Measurements from ENCODE around the gene SELENOV. TPM values are rescaled to one million over a fixed set of nuclear protein-coding genes. Genes with fewer than 3 reads are reported as not detected.

Gene SELENOV
- total and polyA plus RNA-seq, 5 donors from 2014 or later: not detected

DNA sequence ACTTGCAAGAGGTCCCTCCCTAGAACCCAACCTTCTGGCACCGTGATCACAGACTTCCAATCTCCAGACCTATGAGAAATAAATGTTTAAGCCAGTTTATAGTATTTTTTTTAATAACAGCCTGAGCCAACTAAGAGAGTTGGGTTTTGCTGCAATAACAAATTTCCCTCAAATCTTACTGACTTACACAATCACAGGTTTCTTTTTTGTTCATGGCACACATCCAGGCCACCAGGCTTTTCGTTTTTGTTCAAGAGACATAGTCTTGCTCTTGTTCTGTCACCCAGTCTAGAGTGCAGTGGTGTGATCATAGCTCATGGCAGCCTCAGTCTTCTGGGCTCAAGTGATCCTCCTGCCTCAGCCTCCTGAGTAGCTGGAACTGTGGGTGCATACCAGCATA, 2.0 kb upstream of the SELENOV start:
- Mint-ChIP-seq H3K4me1 (peaks cover 0 to 19% (median 8%) of the 10 kb centered on the region in 4 donors), H3K27ac (no peak overlapping the region)
- no peak for ATAC-seq (ENCODE audit: low read depth in 2 of 2)

DNA sequence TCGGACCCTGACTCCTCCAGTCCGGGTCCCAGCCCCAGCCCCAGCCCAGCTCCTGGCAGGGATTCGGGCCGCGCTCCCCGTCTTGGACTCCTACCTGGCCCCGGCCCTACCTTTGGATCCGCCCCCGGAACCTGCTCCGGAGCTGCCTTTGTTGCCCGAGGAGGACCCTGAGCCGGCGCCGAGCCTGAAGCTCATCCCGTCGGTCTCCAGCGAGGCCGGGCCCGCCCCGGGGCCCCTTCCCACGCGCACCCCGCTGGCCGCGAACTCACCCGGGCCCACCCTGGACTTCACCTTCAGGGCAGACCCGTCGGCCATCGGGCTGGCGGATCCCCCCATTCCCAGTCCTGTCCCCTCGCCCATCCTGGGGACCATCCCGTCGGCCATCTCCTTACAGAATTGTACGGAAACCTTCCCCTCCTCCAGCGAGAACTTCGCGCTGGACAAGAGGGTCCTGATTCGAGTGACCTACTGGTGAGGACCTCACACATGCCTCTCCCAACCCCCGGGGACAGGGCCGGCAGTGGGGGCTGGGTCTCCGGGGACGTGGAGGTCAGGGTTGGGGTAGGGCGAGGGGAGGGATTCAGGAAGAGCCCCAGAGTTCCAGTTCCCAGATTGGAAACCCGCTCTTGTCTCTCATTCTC, 732 bp downstream of the SELENOV start:
- H3K4me3 ChIP-seq (ENCODE audit: low read depth, low read length): no peak overlapping the region
- peaks cover 9% of the 10 kb centered on the region for H3K36me3 Mint-ChIP-seq
- peak overlapping the region in 1 of 3 donors; percentile 33 for H3K27ac Mint-ChIP-seq
- ATAC-seq (ENCODE audit: low read depth in 2 of 2) (peak in 1 of 2 donors; percentile 37), DNase-seq (no peak)
- H3K27me3 Mint-ChIP-seq: peaks cover 47% of the 10 kb centered on the region
- peaks cover 0 to 17% (median 7%) of the 10 kb centered on the region in 4 donors for H3K4me1 Mint-ChIP-seq
- peak overlapping the region; percentile 5 to 84 (median 54) for H3K4me3 Mint-ChIP-seq
- H3K4me1 ChIP-seq (ENCODE audit: control insufficient read depth, insufficient read depth, low read length, poor library complexity, severe bottlenecking): peaks cover 16% of the 10 kb centered on the region
- H3K27ac ChIP-seq (ENCODE audit: insufficient read depth, low read length, poor library complexity, severe bottlenecking): no peak overlapping the region
- H3K9me3 Mint-ChIP-seq: peaks cover 0 to 3% (median 0%) of the 10 kb centered on the region in 7 donors
- H3K36me3 ChIP-seq (ENCODE audit: control insufficient read depth, insufficient read depth, low read length): no peaks in the 10 kb centered on the region
- peaks cover 14% of the 10 kb centered on the region for H3K27me3 ChIP-seq (ENCODE audit: control insufficient read depth, insufficient read depth, low read length)
- no peaks in the 10 kb centered on the region for H3K9me3 ChIP-seq (ENCODE audit: control insufficient read depth in 2 of 2, low read length in 2 of 2)

More for the DNA sequence above, 2.0 kb upstream of the SELENOV start:
- Mint-ChIP-seq H3K36me3 (peaks cover 9% of the 10 kb centered on the region), H3K27me3 (peaks cover 70% of the 10 kb centered on the region), H3K9me3 (peaks cover 0 to 3% (median 2%) of the 10 kb centered on the region in 7 donors), H3K4me3 (peak overlapping the region in 1 of 4 donors; percentile 51)
- no peaks in the 10 kb centered on the region for H3K9me3 ChIP-seq (ENCODE audit: control insufficient read depth in 2 of 2, low read length in 2 of 2)
- no peak overlapping the region for H3K27ac ChIP-seq (ENCODE audit: insufficient read depth, low read length, poor library complexity, severe bottlenecking)
- peaks cover 16% of the 10 kb centered on the region for H3K4me1 ChIP-seq (ENCODE audit: control insufficient read depth, insufficient read depth, low read length, poor library complexity, severe bottlenecking)
- no peak for DNase-seq
- peaks cover 14% of the 10 kb centered on the region for H3K27me3 ChIP-seq (ENCODE audit: control insufficient read depth, insufficient read depth, low read length)
- H3K4me3 ChIP-seq (ENCODE audit: low read depth, low read length): no peak overlapping the region
- H3K36me3 ChIP-seq (ENCODE audit: control insufficient read depth, insufficient read depth, low read length): no peaks in the 10 kb centered on the region

DNA sequence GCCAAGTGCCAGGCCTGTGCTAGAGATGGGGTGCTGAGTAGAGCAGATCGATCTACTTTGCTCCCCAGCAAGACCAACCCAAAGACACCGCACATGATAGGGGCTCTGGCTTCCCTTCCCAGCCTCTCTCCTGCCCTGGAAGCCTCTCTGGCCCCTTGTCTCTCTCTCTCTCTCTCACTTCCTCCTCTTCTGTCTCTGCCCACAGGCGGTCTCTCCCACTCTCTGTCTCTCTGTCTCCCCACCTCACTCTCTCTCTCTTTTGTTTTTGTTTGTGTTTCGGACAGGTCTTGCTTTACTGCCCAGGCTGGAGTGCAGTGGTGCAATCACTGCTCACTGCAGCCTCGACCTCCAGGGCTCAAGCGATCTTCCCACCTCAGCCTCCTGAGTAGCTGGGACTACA, 1.3 kb downstream of the SELENOV start:
- peaks cover 14% of the 10 kb centered on the region for H3K27me3 ChIP-seq (ENCODE audit: control insufficient read depth, insufficient read depth, low read length)
- peaks cover 47% of the 10 kb centered on the region for H3K27me3 Mint-ChIP-seq
- peaks cover 0 to 3% (median 0%) of the 10 kb centered on the region in 7 donors for H3K9me3 Mint-ChIP-seq
- no peak for DNase-seq
- H3K36me3 Mint-ChIP-seq: peaks cover 9% of the 10 kb centered on the region
- no peaks in the 10 kb centered on the region for H3K9me3 ChIP-seq (ENCODE audit: control insufficient read depth in 2 of 2, low read length in 2 of 2)
- H3K4me1 ChIP-seq (ENCODE audit: control insufficient read depth, insufficient read depth, low read length, poor library complexity, severe bottlenecking): peaks cover 16% of the 10 kb centered on the region
- no peak overlapping the region for H3K27ac ChIP-seq (ENCODE audit: insufficient read depth, low read length, poor library complexity, severe bottlenecking)
- H3K27ac Mint-ChIP-seq: no peak overlapping the region
- peaks cover 0 to 17% (median 7%) of the 10 kb centered on the region in 4 donors for H3K4me1 Mint-ChIP-seq
- H3K4me3 Mint-ChIP-seq: peak overlapping the region; percentile 5 to 83 (median 50)
- H3K36me3 ChIP-seq (ENCODE audit: control insufficient read depth, insufficient read depth, low read length): no peaks in the 10 kb centered on the region
- no peak overlapping the region for H3K4me3 ChIP-seq (ENCODE audit: low read depth, low read length)
- ATAC-seq (ENCODE audit: low read depth in 2 of 2): no peak

DNA sequence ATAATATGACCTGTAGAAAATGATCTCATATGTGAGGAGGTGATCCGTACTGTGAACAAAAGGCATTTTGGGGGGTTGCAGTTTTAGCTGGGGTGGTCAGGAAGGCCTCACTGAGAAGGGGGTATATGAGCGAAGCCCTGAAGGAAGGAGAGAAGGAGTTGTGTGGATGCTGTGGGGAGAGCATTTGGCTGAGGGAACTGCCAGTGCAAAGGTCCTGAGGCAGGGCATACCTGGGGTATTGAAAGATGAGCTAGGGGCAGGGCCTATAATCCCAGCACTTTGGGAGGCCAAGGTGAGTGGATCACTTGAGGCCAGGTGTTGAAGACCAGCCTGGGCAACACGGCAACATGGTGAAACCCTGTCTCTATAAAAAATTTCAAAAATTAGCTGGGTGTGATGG, 2.5 kb downstream of the SELENOV start:
- Histone ChIP-seq H3K36me3 (ENCODE audit: control insufficient read depth, insufficient read depth, low read length) (no peaks in the 10 kb centered on the region), H3K4me1 (ENCODE audit: control insufficient read depth, insufficient read depth, low read length, poor library complexity, severe bottlenecking) (peaks cover 16% of the 10 kb centered on the region), H3K4me3 (ENCODE audit: low read depth, low read length) (no peak overlapping the region), H3K27me3 (ENCODE audit: control insufficient read depth, insufficient read depth, low read length) (peaks cover 14% of the 10 kb centered on the region), H3K27ac (ENCODE audit: insufficient read depth, low read length, poor library complexity, severe bottlenecking) (no peak overlapping the region), H3K9me3 (ENCODE audit: control insufficient read depth in 2 of 2, low read length in 2 of 2) (no peaks in the 10 kb centered on the region)
- H3K4me3 Mint-ChIP-seq: no peak overlapping the region
- DNase-seq: no peak
- ATAC-seq (ENCODE audit: low read depth in 2 of 2): no peak
- H3K27me3 Mint-ChIP-seq: peaks cover 41% of the 10 kb centered on the region
- peaks cover 0 to 3% (median 0%) of the 10 kb centered on the region in 7 donors for H3K9me3 Mint-ChIP-seq
- peaks cover 9% of the 10 kb centered on the region for H3K36me3 Mint-ChIP-seq
- H3K27ac Mint-ChIP-seq: no peak overlapping the region
- peaks cover 0 to 17% (median 7%) of the 10 kb centered on the region in 4 donors for H3K4me1 Mint-ChIP-seq

DNA sequence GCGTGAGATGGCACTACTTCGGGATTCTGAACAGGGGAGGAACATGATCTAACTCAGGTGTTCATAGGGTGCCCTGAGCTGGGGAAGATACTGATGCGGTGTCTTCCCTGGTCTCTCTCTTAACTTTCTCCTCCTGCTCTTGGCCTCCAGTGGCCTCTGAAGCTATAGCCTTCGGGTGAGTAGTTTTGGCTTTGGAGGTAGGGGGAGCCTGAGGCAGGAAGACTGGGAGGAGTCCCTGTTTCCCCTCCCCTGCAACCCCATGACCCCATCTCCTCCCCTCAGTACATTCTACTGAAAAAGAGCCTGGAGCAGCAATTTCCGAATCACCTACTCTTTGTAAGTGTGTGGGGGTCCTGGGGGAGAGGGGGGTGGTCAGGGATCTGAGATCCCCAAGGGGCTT, 3.5 kb downstream of the SELENOV start:
- H3K36me3 ChIP-seq (ENCODE audit: control insufficient read depth, insufficient read depth, low read length): no peaks in the 10 kb centered on the region
- ATAC-seq (ENCODE audit: low read depth in 2 of 2): no peak
- DNase-seq: no peak
- H3K9me3 ChIP-seq (ENCODE audit: control insufficient read depth in 2 of 2, low read length in 2 of 2): no peaks in the 10 kb centered on the region
- H3K27ac ChIP-seq (ENCODE audit: insufficient read depth, low read length, poor library complexity, severe bottlenecking): no peak overlapping the region
- peaks cover 16% of the 10 kb centered on the region for H3K4me1 ChIP-seq (ENCODE audit: control insufficient read depth, insufficient read depth, low read length, poor library complexity, severe bottlenecking)
- H3K27ac Mint-ChIP-seq: no peak overlapping the region
- H3K27me3 Mint-ChIP-seq: peaks cover 33% of the 10 kb centered on the region
- H3K4me1 Mint-ChIP-seq: peaks cover 0 to 17% (median 7%) of the 10 kb centered on the region in 4 donors
- H3K4me3 Mint-ChIP-seq: peak overlapping the region in 1 of 4 donors; percentile 13
- peaks cover 14% of the 10 kb centered on the region for H3K27me3 ChIP-seq (ENCODE audit: control insufficient read depth, insufficient read depth, low read length)
- peaks cover 9% of the 10 kb centered on the region for H3K36me3 Mint-ChIP-seq
- peaks cover 0 to 2% (median 0%) of the 10 kb centered on the region in 7 donors for H3K9me3 Mint-ChIP-seq
- no peak overlapping the region for H3K4me3 ChIP-seq (ENCODE audit: low read depth, low read length)

DNA sequence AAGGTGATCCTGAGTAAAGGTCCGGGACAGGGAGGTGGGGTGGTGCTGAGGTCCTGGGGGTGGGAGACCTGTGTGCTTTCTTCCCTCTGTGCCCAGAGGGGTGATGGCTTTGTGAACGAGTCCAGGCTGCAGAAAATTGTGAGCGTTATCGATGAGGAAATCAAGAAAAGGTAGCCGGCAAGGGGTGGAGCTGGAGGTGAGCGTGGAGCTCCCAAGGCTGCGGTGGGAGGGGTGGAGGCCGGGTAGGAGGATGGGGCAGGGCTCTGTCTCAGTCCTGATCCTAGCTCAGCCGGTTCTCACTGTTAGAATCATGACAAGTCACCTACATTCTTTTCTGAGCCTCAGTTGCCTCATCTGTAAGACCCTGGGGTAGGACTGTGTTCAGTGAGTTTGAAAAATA, 4.0 kb downstream of the SELENOV start:
- H3K4me1 ChIP-seq (ENCODE audit: control insufficient read depth, insufficient read depth, low read length, poor library complexity, severe bottlenecking): peaks cover 16% of the 10 kb centered on the region
- H3K36me3 ChIP-seq (ENCODE audit: control insufficient read depth, insufficient read depth, low read length): no peaks in the 10 kb centered on the region
- H3K4me1 Mint-ChIP-seq: peaks cover 0 to 17% (median 7%) of the 10 kb centered on the region in 4 donors
- H3K27me3 Mint-ChIP-seq: peaks cover 29% of the 10 kb centered on the region
- DNase-seq (no peak), ATAC-seq (ENCODE audit: low read depth in 2 of 2) (no peak)
- no peak overlapping the region for H3K27ac Mint-ChIP-seq
- no peak overlapping the region for H3K4me3 ChIP-seq (ENCODE audit: low read depth, low read length)
- peaks cover 9% of the 10 kb centered on the region for H3K36me3 Mint-ChIP-seq
- no peak overlapping the region for H3K4me3 Mint-ChIP-seq
- H3K27me3 ChIP-seq (ENCODE audit: control insufficient read depth, insufficient read depth, low read length): peaks cover 10% of the 10 kb centered on the region
- H3K27ac ChIP-seq (ENCODE audit: insufficient read depth, low read length, poor library complexity, severe bottlenecking): no peak overlapping the region
- peaks cover 0 to 2% (median 0%) of the 10 kb centered on the region in 7 donors for H3K9me3 Mint-ChIP-seq
- H3K9me3 ChIP-seq (ENCODE audit: control insufficient read depth in 2 of 2, low read length in 2 of 2): no peaks in the 10 kb centered on the region

DNA sequence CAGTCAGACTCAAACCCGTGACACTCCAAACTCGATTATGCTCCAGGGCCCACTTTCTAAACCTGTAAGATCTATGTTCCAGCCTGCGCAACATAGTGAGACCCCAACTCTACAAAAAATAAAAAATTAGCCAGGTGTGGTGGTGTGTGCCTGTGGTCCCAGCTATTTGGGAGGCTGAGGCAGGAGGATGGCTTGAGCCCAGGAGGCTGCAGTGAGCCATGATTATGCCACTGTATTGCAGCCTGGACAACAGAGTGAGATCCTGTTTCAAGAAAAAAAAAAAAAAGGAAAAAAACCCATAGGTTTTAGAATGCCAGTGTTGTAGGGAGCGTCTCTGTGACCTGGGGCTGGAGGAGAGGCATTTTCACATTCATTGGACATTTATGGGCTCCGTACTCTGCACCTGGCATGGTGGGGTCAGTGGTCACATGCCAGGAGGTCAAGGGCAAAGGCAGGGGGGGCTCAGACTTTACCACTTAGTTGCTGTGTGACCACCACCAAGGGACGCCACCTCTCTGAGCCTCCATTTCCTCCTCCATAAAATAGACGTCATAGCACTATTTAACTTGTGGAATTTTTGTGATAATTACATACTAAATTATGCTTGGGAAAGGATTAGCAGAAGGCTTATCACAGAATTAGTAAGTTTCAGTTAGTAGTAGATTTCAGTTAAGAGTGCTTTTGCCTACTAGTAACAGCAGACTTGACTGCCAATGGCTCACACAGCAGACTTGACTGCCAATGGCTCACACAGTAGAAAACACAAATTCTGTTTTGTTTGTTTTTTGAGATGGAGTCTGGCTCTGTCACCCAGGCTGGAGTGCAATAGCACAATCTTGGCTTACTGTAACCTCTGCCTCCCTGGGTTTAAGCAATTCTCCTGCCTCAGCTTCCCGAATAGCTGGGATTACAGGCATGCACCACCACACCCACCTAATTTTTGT, 5.9 kb downstream of the SELENOV start:
- DNase-seq (no peak), ATAC-seq (ENCODE audit: low read depth in 2 of 2) (no peak)
- Histone ChIP-seq H3K4me1 (ENCODE audit: control insufficient read depth, insufficient read depth, low read length, poor library complexity, severe bottlenecking) (peaks cover 3% of the 10 kb centered on the region), H3K9me3 (ENCODE audit: control insufficient read depth in 2 of 2, low read length in 2 of 2) (no peaks in the 10 kb centered on the region), H3K27me3 (ENCODE audit: control insufficient read depth, insufficient read depth, low read length) (peaks cover 3% of the 10 kb centered on the region), H3K27ac (ENCODE audit: insufficient read depth, low read length, poor library complexity, severe bottlenecking) (no peak overlapping the region), H3K4me3 (ENCODE audit: low read depth, low read length) (no peak overlapping the region), H3K36me3 (ENCODE audit: control insufficient read depth, insufficient read depth, low read length) (no peaks in the 10 kb centered on the region)
- no peak overlapping the region for H3K27ac Mint-ChIP-seq
- peaks cover 9% of the 10 kb centered on the region for H3K36me3 Mint-ChIP-seq
- H3K4me1 Mint-ChIP-seq: peaks cover 0 to 10% (median 4%) of the 10 kb centered on the region in 4 donors
- H3K4me3 Mint-ChIP-seq: no peak overlapping the region
- H3K9me3 Mint-ChIP-seq: peaks cover 0 to 2% (median 0%) of the 10 kb centered on the region in 7 donors
- H3K27me3 Mint-ChIP-seq: peaks cover 16% of the 10 kb centered on the region

Data from CD4-positive, CD25-positive, alpha-beta regulatory T cell (primary cell).